Hepatocyte (in vitro differentiated cells): ENCODE data around the gene GALNT11. TPM values are rescaled to one million over a fixed set of nuclear protein-coding genes. Genes with fewer than 3 reads are reported as not detected.

Experiments used
- DNase-seq: peaks from one replicate; pipeline ENCODE4 v3.0.0-alpha.2; 2016; ENCODE audit warnings: low spot score
- H2AFZ ChIP-seq: fragments of 200-600 bp; sonication (generic); 2 replicates; pipeline ENCODE4 v1.6.0; 2016; ENCODE audit warnings: antibody characterized with exemption, mild to moderate bottlenecking
- H3K27ac ChIP-seq: fragments of 200-600 bp; sonication (generic); 2 replicates; pipeline ENCODE4 v1.5.1; 2016; ENCODE audit warnings: mild to moderate bottlenecking
- H3K27me3 ChIP-seq: fragments of 200-600 bp; sonication (generic); 2 replicates; pipeline ENCODE4 v1.6.1; 2016
- H3K36me3 ChIP-seq: fragments of 200-600 bp; sonication (generic); replicated peaks from 2 replicates; pipeline ENCODE4 v1.5.1; 2016; ENCODE audit warnings: low read depth; ENCODE audit not compliant: insufficient read depth
- H3K4me1 ChIP-seq: fragments of 200-600 bp; sonication (generic); 2 replicates; pipeline ENCODE4 v1.5.1; 2016; ENCODE audit warnings: mild to moderate bottlenecking, moderate library complexity; ENCODE audit not compliant: insufficient read depth
- H3K4me2 ChIP-seq: fragments of 200-600 bp; sonication (generic); 2 replicates; pipeline ENCODE4 v1.6.0; 2016
- H3K4me3 ChIP-seq: fragments of 200-600 bp; sonication (generic); 2 replicates; pipeline ENCODE4 v1.5.1; 2016; ENCODE audit warnings: mild to moderate bottlenecking
- H3K79me2 ChIP-seq: fragments of 200-600 bp; sonication (generic); 2 replicates; pipeline ENCODE4 v1.6.0; 2017; ENCODE audit warnings: mild to moderate bottlenecking
- H3K9me2 ChIP-seq: fragments of 200-600 bp; sonication (generic); replicated peaks from 2 replicates; pipeline ENCODE4 v1.6.0; 2017; ENCODE audit warnings: mild to moderate bottlenecking; ENCODE audit not compliant: insufficient read depth
- H3K9me3 ChIP-seq: fragments of 200-600 bp; sonication (generic); 2 replicates; pipeline ENCODE4 v1.5.1; 2016; ENCODE audit warnings: low read depth, mild to moderate bottlenecking
- H4K20me1 ChIP-seq: fragments of 200-600 bp; sonication (generic); 2 replicates; pipeline ENCODE4 v1.6.0; 2016; ENCODE audit warnings: mild to moderate bottlenecking; ENCODE audit not compliant: insufficient read depth, poor library complexity, severe bottlenecking
- EZH2 ChIP-seq: fragments of 200-600 bp; sonication (generic); IDR thresholded peaks from 2 replicates; pipeline ENCODE4 v1.6.1; 2016; ENCODE audit warnings: antibody characterized with exemption, mild to moderate bottlenecking, borderline replicate concordance
- EZH2phosphoT487 ChIP-seq: fragments of 200-600 bp; sonication (generic); IDR thresholded peaks from one replicate; pipeline ENCODE4 v1.6.1; 2018; ENCODE audit warnings: antibody characterized with exemption, mild to moderate bottlenecking, low read depth, moderate library complexity; ENCODE audit not compliant: unreplicated experiment, severe bottlenecking
- WGBS: methylation state at CpG from one replicate; pipeline ENCODE4 v1.1.6; 2016; ENCODE audit warnings: low lambda C conversion rate; ENCODE audit errors: missing lambda C conversion rate; 5-methylcytosine and 5-hydroxymethylcytosine counted together
- polyA plus RNA-seq: library from polyadenylated mRNA; unstranded; fragments of >200 nt; fragmentation: Nextera tagmentation; extraction: Ambion mirVana; gene quantifications from 2 replicates; pipeline ENCODE4 v1.2.1, GENCODE V29; 2016
- total RNA-seq: library from RNA; depleted of rRNA; stranded (reverse); fragments of >200 nt; gene quantifications from 2 replicates; pipeline ENCODE4 v1.2.3, GENCODE V29; 2014
- TF ChIP-seq, protein P1 (sequence below): fragments of 200-600 bp; sonication (generic); IDR thresholded peaks from 2 replicates; pipeline ENCODE4 v1.5.1; 2016; ENCODE audit warnings: antibody characterized with exemption, mild to moderate bottlenecking; ENCODE audit not compliant: poor library complexity

Gene GALNT11
- total and polyA plus RNA-seq, 2 experiments from 2014 or later = 43.7 to 64.1 TPM

DNA sequence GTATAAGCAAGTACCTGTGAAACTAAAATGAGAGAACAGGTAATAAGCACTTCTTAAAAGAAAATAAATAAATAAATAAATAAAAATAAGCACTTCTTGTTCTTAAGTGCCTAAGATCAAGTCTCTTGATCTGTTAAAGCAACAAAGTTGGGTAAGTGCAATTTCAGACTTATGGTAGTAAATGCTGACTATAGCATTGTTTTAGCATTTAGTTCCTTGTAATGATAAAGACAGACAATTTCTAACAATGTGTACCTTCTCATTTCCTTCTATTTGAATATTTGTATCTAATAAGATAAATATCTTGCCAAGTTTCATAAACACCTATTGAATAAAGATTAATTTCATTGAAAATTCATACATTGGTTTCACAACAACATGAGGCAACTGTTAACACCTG lies 87.4 kb downstream of the GALNT11 start:
- H3K27ac ChIP-seq = no peak overlapping the region
- H3K9me2 ChIP-seq = no peaks in the 10 kb centered on the region
- H3K27me3 ChIP-seq = no peaks in the 10 kb centered on the region
- no peak for DNase-seq
- H2AFZ ChIP-seq = no peak overlapping the region
- no peak overlapping the region for H3K4me2 ChIP-seq
- no peaks in the 10 kb centered on the region for H3K79me2 ChIP-seq
- no peaks in the 10 kb centered on the region for H3K36me3 ChIP-seq
- no peaks in the 10 kb centered on the region for H4K20me1 ChIP-seq
- H3K9me3 ChIP-seq = no peaks in the 10 kb centered on the region
- H3K4me3 ChIP-seq = no peak overlapping the region
- TF ChIP-seq EZH2phosphoT487 (no peak), EZH2 (no peak)
- TF ChIP-seq, protein P1, sequence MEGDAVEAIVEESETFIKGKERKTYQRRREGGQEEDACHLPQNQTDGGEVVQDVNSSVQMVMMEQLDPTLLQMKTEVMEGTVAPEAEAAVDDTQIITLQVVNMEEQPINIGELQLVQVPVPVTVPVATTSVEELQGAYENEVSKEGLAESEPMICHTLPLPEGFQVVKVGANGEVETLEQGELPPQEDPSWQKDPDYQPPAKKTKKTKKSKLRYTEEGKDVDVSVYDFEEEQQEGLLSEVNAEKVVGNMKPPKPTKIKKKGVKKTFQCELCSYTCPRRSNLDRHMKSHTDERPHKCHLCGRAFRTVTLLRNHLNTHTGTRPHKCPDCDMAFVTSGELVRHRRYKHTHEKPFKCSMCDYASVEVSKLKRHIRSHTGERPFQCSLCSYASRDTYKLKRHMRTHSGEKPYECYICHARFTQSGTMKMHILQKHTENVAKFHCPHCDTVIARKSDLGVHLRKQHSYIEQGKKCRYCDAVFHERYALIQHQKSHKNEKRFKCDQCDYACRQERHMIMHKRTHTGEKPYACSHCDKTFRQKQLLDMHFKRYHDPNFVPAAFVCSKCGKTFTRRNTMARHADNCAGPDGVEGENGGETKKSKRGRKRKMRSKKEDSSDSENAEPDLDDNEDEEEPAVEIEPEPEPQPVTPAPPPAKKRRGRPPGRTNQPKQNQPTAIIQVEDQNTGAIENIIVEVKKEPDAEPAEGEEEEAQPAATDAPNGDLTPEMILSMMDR = no peak
- no peaks in the 10 kb centered on the region for H3K4me1 ChIP-seq

DNA sequence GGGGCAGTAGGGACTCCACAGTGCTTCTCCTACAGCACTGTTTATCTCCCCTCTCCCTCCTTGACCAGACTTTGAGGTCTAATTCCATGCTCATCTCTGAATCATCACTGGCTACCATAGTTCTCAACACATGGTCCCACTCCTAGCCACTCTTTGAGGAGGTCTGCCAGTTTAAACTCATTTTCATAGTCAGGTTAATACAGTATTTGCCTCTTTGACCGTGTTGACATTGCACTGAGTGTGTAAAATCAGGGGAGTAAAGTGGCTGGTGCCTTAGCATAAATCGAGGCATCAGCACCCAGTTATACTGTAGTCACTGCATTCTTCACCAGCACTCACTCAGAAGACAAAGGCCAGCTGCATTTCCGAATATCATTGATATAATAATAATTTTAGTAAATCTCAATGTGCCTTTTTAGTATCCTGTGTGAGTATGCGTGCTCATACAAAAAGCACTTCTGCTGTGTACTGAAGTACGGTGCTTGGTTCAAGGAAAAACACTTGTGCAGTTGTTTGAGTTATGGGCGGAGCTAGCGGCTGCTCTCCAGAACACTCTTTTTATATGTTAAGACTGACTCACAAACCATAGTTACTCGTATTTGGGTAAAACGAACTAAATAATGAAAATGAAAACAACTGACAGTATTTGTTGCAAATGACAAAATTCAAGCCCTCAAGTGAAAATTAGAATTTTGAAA lies 89.7 kb downstream of the GALNT11 start:
- no peaks in the 10 kb centered on the region for H3K9me3 ChIP-seq
- H3K27ac ChIP-seq = no peak overlapping the region
- no peak overlapping the region for H3K4me2 ChIP-seq
- H3K79me2 ChIP-seq = no peaks in the 10 kb centered on the region
- H2AFZ ChIP-seq = no peak overlapping the region
- no peak for DNase-seq
- no peak for TF ChIP-seq EZH2phosphoT487
- TF ChIP-seq, protein P1 = no peak
- no peak for TF ChIP-seq EZH2
- no peaks in the 10 kb centered on the region for H3K4me1 ChIP-seq
- no peaks in the 10 kb centered on the region for H3K9me2 ChIP-seq
- H4K20me1 ChIP-seq = no peaks in the 10 kb centered on the region
- no peaks in the 10 kb centered on the region for H3K36me3 ChIP-seq
- no peak overlapping the region for H3K4me3 ChIP-seq
- 94% methylated on average over 9 of the region's 9 CpGs for whole genome bisulfite sequencing
- no peaks in the 10 kb centered on the region for H3K27me3 ChIP-seq

DNA sequence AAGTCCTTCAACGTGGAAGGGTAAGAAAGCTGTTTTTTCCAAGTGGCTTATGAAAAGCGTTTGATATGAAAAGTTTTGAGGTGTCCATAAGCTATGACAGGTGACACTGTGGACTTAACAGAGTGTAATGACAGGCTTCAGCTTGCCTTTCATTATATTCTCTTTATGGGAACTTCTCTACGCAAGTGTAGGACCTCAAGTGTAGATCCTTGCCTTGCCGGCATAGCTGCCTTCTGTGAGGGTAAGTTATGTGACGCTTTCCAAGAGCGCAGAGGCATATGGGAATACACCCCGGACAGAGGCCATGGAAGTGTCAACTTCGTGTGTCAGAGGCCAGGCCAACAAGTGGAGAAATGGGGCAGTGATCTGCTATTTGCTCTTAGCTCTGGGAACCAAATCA lies 91.9 kb downstream of the GALNT11 start:
- 94% methylated on average over 8 of the region's 8 CpGs for WGBS
- H3K36me3 ChIP-seq = peaks cover 3% of the 10 kb centered on the region

More for the DNA sequence above, 91.9 kb downstream of the GALNT11 start:
- no peak overlapping the region for H3K27ac ChIP-seq
- no peaks in the 10 kb centered on the region for H3K9me2 ChIP-seq
- no peaks in the 10 kb centered on the region for H4K20me1 ChIP-seq
- no peaks in the 10 kb centered on the region for H3K4me1 ChIP-seq
- no peak for DNase-seq
- H3K27me3 ChIP-seq = no peaks in the 10 kb centered on the region
- no peak overlapping the region for H3K4me2 ChIP-seq
- no peaks in the 10 kb centered on the region for H3K79me2 ChIP-seq
- H3K9me3 ChIP-seq = no peaks in the 10 kb centered on the region
- H3K4me3 ChIP-seq = no peak overlapping the region
- no peak overlapping the region for H2AFZ ChIP-seq
- no peak for TF ChIP-seq EZH2phosphoT487
- TF ChIP-seq, protein P1 = no peak
